GM12873 (cell line): ENCODE measurements around the gene BICC1.

Source experiments
- TF ChIP-seq, protein P1 (sequence below): IDR thresholded peaks from 2 replicates; pipeline ENCODE4 v1.5.1; 2012; ENCODE audit warnings: low read depth, mild to moderate bottlenecking, moderate library complexity, low read length, control low read depth; ENCODE audit not compliant: insufficient read depth; ENCODE audit errors: missing control alignments

Gene BICC1

DNA sequence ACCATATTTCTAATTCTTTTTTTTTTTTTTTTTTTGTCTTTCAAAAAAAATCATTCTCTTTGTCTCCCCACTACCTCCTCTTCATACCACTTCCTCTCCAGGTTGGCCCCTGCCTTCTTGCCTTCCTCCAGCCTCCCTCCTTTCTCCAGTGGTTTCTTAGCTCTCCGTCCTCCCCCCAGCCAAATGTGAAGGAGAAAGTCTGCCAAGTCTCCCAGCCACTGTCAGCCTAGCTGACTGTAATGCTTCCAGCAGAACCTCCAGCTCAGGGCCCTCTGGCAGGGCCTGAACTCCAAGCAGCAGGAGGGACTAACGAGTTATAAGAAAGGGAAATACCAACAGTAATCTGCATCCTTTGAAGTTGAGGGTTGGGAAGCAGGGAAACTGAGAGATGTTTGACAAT is 35.5 kb upstream of the BICC1 start:
- TF ChIP-seq, protein P1, sequence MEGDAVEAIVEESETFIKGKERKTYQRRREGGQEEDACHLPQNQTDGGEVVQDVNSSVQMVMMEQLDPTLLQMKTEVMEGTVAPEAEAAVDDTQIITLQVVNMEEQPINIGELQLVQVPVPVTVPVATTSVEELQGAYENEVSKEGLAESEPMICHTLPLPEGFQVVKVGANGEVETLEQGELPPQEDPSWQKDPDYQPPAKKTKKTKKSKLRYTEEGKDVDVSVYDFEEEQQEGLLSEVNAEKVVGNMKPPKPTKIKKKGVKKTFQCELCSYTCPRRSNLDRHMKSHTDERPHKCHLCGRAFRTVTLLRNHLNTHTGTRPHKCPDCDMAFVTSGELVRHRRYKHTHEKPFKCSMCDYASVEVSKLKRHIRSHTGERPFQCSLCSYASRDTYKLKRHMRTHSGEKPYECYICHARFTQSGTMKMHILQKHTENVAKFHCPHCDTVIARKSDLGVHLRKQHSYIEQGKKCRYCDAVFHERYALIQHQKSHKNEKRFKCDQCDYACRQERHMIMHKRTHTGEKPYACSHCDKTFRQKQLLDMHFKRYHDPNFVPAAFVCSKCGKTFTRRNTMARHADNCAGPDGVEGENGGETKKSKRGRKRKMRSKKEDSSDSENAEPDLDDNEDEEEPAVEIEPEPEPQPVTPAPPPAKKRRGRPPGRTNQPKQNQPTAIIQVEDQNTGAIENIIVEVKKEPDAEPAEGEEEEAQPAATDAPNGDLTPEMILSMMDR = no peak

DNA sequence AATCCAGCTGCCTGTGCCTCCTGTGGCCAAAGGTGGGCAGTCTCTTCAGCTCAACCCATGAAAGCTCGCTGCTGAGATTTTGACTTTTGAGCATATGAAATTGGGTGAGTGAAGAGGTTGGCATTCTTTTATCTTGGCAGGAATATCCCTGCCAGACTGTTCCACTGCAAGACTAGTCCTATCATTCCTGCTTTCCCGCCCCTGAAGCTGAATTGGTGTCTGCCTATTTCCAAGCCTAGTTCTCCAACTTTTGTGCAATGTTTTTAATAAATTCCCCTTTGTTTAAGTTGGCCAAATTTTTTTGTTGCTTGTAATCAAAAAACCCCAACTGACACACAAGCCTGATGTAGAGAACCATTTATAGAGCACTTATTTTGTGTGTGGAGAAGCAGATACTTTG is 34.8 kb upstream of the BICC1 start:
- TF ChIP-seq, protein P1 = no peak

DNA sequence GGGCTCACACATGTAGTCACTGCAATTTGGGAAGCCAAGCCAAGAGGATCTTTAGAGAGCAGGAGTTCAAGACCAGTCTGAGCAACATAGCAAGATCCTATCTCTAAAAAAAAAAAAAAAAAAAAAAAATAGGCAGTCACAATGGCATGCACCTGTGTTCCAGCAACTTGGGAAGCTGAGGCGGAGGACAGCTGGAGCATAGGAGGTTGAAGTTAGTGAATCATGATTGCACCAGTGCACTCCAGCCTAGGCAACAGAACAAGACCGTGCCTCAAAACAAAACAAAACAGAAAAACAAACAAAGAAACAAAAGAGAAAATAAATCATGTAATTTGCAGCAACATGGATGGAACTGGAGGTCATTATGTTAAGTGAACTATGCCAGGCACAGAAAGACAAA is 33.6 kb upstream of the BICC1 start:
- TF ChIP-seq, protein P1 = no peak

DNA sequence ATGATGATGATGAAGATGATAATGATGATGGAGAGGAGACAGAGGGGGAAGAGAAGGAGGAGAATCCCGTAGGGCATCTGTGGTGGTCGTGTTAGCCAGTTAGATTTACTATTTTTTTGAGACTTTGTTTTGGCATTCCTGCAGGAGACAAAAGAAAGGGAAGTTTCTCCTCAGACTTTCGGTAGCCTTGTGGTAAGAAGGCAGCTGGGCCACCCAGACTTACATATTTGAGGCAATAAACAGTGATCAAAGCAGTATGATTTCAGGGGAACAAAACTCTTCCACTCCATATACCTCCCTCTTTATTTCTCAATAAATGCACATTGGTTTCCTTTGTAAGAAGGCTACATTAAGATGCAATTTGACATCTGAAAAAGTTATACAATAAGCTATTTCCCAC is 32.4 kb upstream of the BICC1 start:
- TF ChIP-seq, protein P1 = no peak

DNA sequence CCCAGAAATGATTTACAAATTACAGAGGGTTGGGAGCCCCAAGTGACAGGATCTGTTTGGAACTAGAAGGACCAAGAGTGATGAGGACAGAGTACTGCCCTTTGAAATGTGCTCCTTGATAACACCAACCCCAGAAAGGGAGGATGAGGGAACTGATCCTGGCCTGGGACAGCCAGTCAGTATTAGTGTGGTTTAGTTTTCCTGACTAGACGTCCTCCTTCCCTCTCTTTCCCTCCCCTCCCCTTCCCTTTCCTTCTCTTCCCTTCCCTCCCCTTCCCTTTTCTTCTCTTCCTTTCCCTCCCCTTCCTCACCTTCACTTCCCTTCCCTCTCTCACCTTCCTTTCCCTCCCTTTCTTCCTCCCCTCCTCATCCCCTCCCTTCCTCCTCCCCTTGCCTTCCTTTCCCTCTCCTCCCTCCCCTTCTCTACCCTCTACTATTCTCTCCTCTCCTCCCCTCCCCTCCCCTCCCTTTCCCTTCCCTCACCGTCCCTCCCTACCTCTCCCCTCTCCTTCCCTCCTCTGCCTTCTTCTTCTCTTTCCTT is 31.0 kb upstream of the BICC1 start:
- TF ChIP-seq, protein P1 = no peak

DNA sequence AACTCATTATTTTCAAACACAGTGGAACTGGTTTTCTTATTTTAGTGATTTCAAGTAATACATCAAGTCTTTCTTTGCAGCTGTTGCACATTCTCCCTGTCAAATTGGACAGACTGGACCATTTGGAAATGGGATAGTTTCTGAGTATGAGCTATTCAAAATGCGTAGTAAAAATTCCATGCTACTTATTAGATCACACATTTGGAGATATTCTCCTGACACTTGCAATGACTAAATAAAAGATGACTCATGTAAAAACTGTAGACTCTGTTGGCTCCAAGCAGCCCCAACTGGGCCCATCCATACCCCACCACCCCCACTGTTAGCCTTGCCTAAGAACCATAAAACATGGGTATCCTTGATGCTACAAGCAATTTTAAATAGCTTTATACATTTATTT is 25.9 kb upstream of the BICC1 start:
- TF ChIP-seq, protein P1 = no peak

DNA sequence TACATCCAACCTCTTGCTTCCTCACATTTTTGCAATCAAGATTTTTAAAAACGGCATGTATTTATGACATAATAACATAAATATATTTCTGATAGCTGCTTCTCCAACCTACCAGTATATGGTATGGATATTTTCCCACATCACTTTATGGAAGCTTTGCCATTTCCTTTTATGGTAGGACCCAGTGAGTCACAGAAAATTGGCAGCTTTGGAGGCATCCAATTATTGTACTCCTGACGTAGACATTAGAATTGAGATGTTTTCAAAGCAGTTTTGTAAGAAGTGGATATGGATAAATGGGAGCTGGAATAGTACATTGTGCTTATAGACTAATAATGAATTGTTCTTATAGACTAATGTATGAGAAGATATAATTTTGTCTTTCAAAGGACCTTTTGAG is 23.8 kb upstream of the BICC1 start:
- TF ChIP-seq, protein P1 = no peak

DNA sequence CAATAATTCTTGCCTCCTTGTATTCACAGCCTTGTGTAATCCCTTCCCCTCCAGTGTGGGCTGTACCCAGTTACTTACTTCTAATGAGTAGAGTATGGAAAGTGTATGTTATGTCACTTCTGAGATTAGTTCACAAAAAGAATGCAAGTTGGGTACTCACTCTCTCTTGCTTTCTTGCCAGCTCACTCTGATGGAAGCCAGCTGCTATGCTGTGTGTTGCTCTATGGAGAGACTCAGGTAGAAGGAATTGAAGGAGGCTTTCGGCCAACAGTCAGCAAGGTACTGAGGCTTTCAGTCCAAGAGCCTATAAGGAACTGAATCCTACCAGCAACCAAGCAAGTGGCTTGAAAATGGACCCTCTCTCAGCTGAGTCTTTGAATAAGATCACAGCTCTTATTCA is 9.7 kb upstream of the BICC1 start:
- TF ChIP-seq, protein P1 = no peak
